Measurements from ENCODE around the gene MACC1.

MACC1 gene

DNA sequence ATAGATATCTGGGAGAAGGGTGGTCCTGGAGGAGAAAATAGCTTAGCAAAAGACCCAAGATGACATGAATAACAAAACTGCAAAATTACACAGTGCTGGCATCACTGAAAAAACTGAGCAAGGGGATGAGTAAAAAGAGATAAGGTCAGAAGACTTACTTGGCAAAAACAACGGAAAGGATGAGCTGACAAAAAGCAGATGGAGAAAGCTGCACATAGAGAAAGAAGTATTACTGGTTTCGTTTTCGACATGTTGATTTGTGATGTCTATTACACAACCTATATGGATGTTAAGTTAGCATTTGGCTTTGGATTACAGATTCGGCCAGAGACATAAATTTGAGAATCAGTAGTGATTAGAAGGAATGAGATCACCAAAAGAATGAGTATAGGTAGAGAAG is 132.1 kb downstream of the MACC1 start:
- in situ Hi-C loops (cut with HindIII; ENCODE audit: low sequenced_read_pairs): no loop called here
